GM23338 (cell line): ENCODE results near the gene EFCAB10. TPM values are rescaled to one million over a fixed set of nuclear protein-coding genes. Genes with fewer than 3 reads are reported as not detected.

Source experiments
- ATAC-seq: fragments of 200-7000 bp; cut with Tn5 transposase; 3 replicates; pipeline ENCODE4 v1.9.1; 2020
- DNase-seq: peaks from one replicate; pipeline ENCODE4 v3.0.0-alpha.2; 2015; ENCODE audit warnings: low spot score
- H2AFZ ChIP-seq: fragments of 200-600 bp; sonication (generic); 2 replicates; pipeline ENCODE4 v1.8.0; 2016; ENCODE audit warnings: antibody characterized with exemption, mild to moderate bottlenecking, moderate library complexity
- H3F3A ChIP-seq: fragments of 200-600 bp; sonication (generic); replicated peaks from 2 replicates; pipeline ENCODE4 v1.8.0; 2017; ENCODE audit warnings: antibody characterized with exemption, mixed run types, low read depth
- H3K27ac ChIP-seq: fragments of 200-600 bp; sonication (generic); 2 replicates; pipeline ENCODE4 v1.6.1; 2016; ENCODE audit warnings: low read depth
- H3K27me3 ChIP-seq: fragments of 200-600 bp; sonication (generic); 2 replicates; pipeline ENCODE4 v1.8.0; 2016; ENCODE audit warnings: mild to moderate bottlenecking, mixed run types, moderate library complexity; ENCODE audit not compliant: insufficient read depth
- H3K36me3 ChIP-seq: fragments of 200-600 bp; sonication (generic); 2 replicates; pipeline ENCODE4 v1.8.0; 2016; ENCODE audit warnings: mild to moderate bottlenecking; ENCODE audit not compliant: insufficient read depth
- H3K4me1 ChIP-seq: fragments of 200-600 bp; sonication (generic); 2 replicates; pipeline ENCODE4 v1.8.0; 2016; ENCODE audit warnings: mild to moderate bottlenecking, moderate library complexity; ENCODE audit not compliant: insufficient read depth
- H3K4me2 ChIP-seq: fragments of 200-600 bp; sonication (generic); 2 replicates; pipeline ENCODE4 v1.7.1; 2017; ENCODE audit warnings: mixed run types
- H3K4me3 ChIP-seq: fragments of 200-600 bp; sonication (generic); 2 replicates; pipeline ENCODE4 v1.6.1; 2016; ENCODE audit warnings: mixed run types
- H3K79me2 ChIP-seq: fragments of 200-600 bp; sonication (generic); replicated peaks from 2 replicates; pipeline ENCODE4 v1.8.0; 2017; ENCODE audit warnings: mild to moderate bottlenecking; ENCODE audit not compliant: insufficient read depth
- H3K9me2 ChIP-seq: fragments of 200-600 bp; sonication (generic); 2 replicates; pipeline ENCODE4 v1.8.0; 2017; ENCODE audit not compliant: insufficient read depth
- H4K20me1 ChIP-seq: fragments of 200-600 bp; sonication (generic); replicated peaks from 2 replicates; pipeline ENCODE4 v1.8.0; 2017; ENCODE audit warnings: mild to moderate bottlenecking; ENCODE audit not compliant: insufficient read depth
- H3K27ac Mint-ChIP-seq: 2 replicates; pipeline ENCODE4 v1.8.0; 2020; ENCODE audit warnings: inconsistent platforms, mild to moderate bottlenecking, moderate library complexity, mixed read lengths
- H3K27me3 Mint-ChIP-seq: 3 replicates; pipeline ENCODE4 v1.8.0; 2022; ENCODE audit warnings: low read depth, mild to moderate bottlenecking, moderate library complexity, mixed read lengths, inconsistent platforms; ENCODE audit not compliant: insufficient read depth, poor library complexity
- H3K36me3 Mint-ChIP-seq: 3 replicates; pipeline ENCODE4 v1.8.0; 2021; ENCODE audit warnings: low read depth, mild to moderate bottlenecking, inconsistent platforms, moderate library complexity, mixed read lengths
- H3K4me1 Mint-ChIP-seq: 3 replicates; pipeline ENCODE4 v1.8.0; 2020; ENCODE audit warnings: mild to moderate bottlenecking, inconsistent platforms, mixed read lengths
- H3K4me3 Mint-ChIP-seq: 3 replicates; pipeline ENCODE4 v1.8.0; 2021; ENCODE audit warnings: moderate library complexity, mild to moderate bottlenecking, inconsistent platforms, mixed read lengths
- H3K9me3 Mint-ChIP-seq: 3 replicates; pipeline ENCODE4 v1.8.0; 2020; ENCODE audit warnings: moderate library complexity, mild to moderate bottlenecking, inconsistent platforms, mixed read lengths
- EZH2 ChIP-seq: fragments of 200-600 bp; sonication (generic); IDR thresholded peaks from one replicate; pipeline ENCODE4 v1.8.0; 2017; ENCODE audit warnings: antibody characterized with exemption, mild to moderate bottlenecking, low read depth; ENCODE audit not compliant: unreplicated experiment
- POLR2AphosphoS5 ChIP-seq: IDR thresholded peaks from 2 replicates; pipeline ENCODE4 v1.6.1; 2016; ENCODE audit warnings: antibody characterized with exemption, low read depth
- REST ChIP-seq: IDR thresholded peaks from one replicate; pipeline ENCODE4 v1.6.1; 2018; ENCODE audit warnings: antibody characterized with exemption; ENCODE audit not compliant: unreplicated experiment
- STAT1 ChIP-seq: IDR thresholded peaks from one replicate; pipeline ENCODE4 v1.6.1; 2016; ENCODE audit warnings: antibody characterized with exemption; ENCODE audit not compliant: unreplicated experiment
- ZNF114 ChIP-seq: fragments of 250-450 bp; sonication (Bioruptor Pico); IDR thresholded peaks from 2 replicates; pipeline ENCODE4 v1.5.0; 2020; ENCODE audit warnings: mild to moderate bottlenecking, moderate library complexity
- ZNF462 ChIP-seq: fragments of 250-450 bp; sonication (Bioruptor Pico); IDR thresholded peaks from 2 replicates; pipeline ENCODE4 v1.5.0; 2020; ENCODE audit warnings: mild to moderate bottlenecking, moderate library complexity
- polyA plus RNA-seq: library from polyadenylated mRNA; unstranded; fragments of >200 nt; fragmentation: Nextera tagmentation; extraction: Ambion mirVana; gene quantifications from 2 replicates; pipeline ENCODE4 v1.2.1, GENCODE V29; 2016
- total RNA-seq: library from RNA; depleted of rRNA; stranded (reverse); fragments of >200 nt; shearing (Covaris generic); gene quantifications from 2 replicates; pipeline ENCODE4 v1.2.3, GENCODE V29; 2014

Gene EFCAB10
- total and polyA plus RNA-seq, 2 experiments from 2014 or later: 4.7 to 10.3 TPM

DNA sequence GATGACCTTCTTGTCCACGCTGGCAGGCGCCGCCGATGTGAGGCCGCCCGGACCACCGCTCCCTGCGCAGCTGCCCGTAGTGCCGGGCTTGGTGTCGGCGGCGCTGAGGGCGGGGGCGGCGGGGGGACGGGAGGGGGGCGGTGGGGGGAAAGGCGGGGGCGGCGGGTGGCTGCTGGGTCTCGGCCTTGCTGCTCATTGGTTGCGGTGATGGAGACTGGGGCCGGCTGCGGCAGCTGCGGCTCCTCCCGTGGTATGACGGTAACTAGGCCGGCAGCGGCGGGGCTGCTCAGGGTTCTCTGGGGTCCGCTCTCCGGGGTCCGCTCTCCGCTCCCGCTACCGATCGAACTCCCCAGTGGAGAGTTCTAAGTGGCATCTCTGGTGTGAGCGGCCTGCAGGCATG, 1.8 kb upstream of the EFCAB10 start (continued):
- no peak for TF ChIP-seq ZNF462 (CRISPR knock-in tag)
- TF ChIP-seq REST: no peak
- TF ChIP-seq POLR2AphosphoS5: no peak

DNA sequence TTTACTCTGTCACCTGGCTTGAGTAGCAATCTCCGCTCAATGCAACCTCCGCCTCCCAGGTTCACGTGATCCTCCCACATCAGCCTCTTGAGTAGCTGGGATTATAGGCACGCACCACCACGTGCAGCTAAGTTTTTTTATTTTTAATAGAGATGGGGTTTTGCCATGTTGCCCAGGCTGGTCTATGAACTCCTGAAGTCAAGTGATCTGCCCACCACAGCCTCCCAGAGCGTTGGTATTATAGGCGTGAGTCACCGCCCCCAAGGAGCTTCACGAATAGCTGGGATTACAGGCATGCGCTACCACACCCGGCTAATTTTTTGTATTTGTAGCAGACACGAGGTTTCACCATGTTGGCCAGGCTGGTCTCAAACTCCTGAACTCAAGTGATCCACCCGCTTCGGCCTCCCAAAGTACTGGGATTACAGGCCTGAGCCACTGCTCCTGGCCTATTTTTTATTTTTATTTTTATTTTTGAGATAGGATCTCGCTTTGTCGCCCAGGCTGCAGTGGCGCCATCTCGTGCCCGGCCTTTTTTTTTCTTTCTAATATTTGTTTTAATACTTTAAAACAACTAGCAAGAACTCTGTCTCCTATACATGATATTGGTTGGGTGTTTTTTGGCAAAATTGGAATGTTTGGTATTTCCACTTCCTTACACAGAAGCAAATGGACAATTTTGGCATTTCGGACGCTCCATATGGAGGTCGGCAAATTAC, 1.1 kb downstream of the EFCAB10 start:
- ATAC-seq (no peak; the same call in 2 of the 3 replicates), DNase-seq (peak; percentile 48)
- no peaks in the 10 kb centered on the region; the same call in 1 of the 2 replicates for H3K4me1 ChIP-seq
- Mint-ChIP-seq H3K9me3 (peaks cover 17% of the 10 kb centered on the region), H3K36me3 (peaks cover 11% of the 10 kb centered on the region), H3K27me3 (peaks cover 11% of the 10 kb centered on the region), H3K4me3 (peak overlapping the region; percentile 82; the same call in 1 of the 3 replicates), H3K27ac (no peak overlapping the region; the same call in 1 of the 2 replicates), H3K4me1 (peaks cover 24% of the 10 kb centered on the region)
- H3K4me2 ChIP-seq: peak overlapping the region; percentile 75; the same call in 1 of the 2 replicates
- peak overlapping the region; percentile 57 for H3K4me3 ChIP-seq
- no peaks in the 10 kb centered on the region for H3K27me3 ChIP-seq
- peak overlapping the region; percentile 48; the same call in 1 of the 2 replicates for H3K27ac ChIP-seq
- H3F3A ChIP-seq: no peaks in the 10 kb centered on the region
- H4K20me1 ChIP-seq: no peaks in the 10 kb centered on the region; the same call in 1 of the 2 replicates
- H3K9me2 ChIP-seq: peaks cover 2% of the 10 kb centered on the region; the same call in 1 of the 2 replicates
- H2AFZ ChIP-seq: no peak overlapping the region
- H3K36me3 ChIP-seq: no peaks in the 10 kb centered on the region
- H3K79me2 ChIP-seq: no peaks in the 10 kb centered on the region
- TF ChIP-seq STAT1: no peak
- no peak for TF ChIP-seq ZNF114 (CRISPR knock-in tag)
- TF ChIP-seq EZH2: no peak
